ENCODE results near the gene CCDC40.
A peak's percentile ranks its signal among the peaks of the same experiment; 100 is the strongest.

Gene CCDC40

GRCh38 chr17:80053102-80053501 lies 16.7 kb downstream of the CCDC40 start:
- DNase-seq, result no peak

- DNase-seq, result no peak
Observed at GRCh38 chr17:80055597-80055996, 19.2 kb downstream of the CCDC40 start.

DNA sequence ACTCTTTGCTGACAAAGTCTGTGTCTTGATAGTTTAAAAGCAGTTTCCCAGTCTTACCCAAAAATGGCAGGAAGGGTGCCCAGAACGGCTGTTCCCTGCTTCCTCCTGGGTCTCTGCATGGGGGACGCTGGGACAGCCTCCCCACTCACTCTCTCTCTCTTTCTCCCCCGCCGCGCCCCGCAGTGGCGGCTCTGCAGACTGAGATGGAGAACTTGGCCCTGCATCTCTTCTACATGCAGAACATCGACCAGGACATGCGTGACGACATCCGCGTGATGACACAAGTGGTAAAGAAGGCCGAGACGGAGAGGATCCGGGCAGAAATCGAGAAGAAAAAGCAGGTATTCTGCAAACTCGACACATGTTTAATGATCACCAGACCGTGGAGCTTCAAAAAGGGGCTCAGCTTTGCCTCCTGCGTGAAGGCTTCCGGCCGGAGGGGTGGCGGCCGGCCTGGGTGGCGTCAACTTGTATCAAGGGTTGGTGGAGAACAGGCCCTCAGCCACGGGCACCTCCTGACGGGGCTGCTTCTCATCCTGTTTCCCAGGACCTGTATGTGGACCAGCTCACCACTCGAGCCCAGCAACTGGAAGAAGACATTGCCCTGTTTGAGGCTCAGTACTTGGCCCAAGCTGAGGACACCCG lies 22.0 kb downstream of the CCDC40 start:
- DNase-seq, result no peak

DNA sequence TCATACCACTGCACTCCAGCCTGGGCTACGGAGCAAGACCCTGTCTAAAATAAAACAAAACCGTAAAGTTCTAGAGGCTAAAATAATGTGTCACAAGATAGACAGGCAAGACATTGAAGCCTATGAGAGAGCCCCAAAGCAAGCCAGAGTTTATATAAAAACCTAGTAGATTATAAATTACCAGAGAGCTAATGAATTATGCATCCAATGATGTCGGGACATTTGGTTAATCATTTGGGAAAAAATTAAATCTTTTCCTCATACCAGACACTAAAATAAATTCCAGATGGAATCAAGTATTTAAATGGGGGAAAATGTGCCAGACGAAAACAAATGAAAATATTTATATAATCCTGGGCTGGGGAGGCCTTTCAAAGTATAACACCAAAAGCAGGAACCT lies 24.2 kb downstream of the CCDC40 start:
- no peak for DNase-seq

GRCh38 chr17:80061421-80061820 lies 25.0 kb downstream of the CCDC40 start:
- no peak for DNase-seq

- DNase-seq, result no peak
Observed at GRCh38 chr17:80063830-80064585, 27.6 kb downstream of the CCDC40 start.

DNA sequence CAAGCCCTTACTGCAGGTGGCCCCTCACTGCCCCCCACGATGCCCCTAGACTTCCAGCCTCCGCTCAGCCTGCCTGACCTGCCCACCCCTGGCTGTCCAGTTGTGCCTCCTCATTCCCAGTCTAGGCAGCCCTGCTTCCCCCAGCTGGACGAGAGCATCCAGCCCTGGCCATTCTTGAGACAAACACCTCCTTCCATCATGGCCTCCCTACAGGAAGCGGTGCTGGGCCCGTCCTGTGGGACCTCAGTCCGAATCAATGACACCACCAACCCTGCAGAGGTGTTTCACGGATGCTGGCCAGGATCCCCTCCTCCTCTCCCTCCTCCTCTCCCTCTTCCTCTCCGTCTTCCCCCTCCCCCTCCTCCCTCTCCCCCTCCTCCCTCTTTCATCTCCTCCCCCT lies 28.3 kb downstream of the CCDC40 start:
- DNase-seq, result no peak

DNA sequence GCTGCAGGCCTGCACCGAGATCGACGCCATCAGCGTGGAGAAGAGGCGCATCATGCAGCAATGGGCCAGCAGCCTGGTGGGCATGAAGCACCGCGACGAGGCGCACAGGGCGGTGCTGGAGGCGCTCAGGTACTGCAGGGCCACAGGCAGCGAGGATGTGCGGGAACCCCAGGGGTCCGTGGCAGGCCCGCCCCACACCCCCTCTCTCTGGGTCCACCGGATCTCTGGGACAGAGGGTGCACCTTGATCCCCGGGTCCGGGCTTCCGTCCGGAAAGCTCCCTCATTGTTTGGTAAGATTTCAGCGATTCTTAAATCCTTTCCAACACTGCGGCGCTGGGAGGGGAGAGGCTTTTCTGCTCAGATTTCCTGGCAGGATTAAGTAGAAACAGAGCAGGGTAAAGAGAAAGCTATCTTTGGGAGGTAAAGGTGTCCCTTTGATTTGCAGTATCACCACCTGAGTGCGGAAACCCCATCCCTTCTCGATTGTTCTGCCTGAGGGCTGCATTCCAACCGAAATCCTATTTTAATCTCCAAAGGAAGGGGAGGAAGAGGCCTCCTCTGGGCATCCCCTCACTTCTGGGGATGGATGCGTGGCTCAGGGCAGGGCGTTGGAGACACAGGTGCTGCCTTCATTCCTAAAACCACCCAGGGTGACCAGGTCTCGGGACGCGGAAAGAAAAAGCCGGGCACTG lies 29.2 kb downstream of the CCDC40 start:
- DNase-seq, result no peak

- DNase-seq, result no peak
Observed at GRCh38 chr17:80067393-80067986, 31.0 kb downstream of the CCDC40 start.

DNA sequence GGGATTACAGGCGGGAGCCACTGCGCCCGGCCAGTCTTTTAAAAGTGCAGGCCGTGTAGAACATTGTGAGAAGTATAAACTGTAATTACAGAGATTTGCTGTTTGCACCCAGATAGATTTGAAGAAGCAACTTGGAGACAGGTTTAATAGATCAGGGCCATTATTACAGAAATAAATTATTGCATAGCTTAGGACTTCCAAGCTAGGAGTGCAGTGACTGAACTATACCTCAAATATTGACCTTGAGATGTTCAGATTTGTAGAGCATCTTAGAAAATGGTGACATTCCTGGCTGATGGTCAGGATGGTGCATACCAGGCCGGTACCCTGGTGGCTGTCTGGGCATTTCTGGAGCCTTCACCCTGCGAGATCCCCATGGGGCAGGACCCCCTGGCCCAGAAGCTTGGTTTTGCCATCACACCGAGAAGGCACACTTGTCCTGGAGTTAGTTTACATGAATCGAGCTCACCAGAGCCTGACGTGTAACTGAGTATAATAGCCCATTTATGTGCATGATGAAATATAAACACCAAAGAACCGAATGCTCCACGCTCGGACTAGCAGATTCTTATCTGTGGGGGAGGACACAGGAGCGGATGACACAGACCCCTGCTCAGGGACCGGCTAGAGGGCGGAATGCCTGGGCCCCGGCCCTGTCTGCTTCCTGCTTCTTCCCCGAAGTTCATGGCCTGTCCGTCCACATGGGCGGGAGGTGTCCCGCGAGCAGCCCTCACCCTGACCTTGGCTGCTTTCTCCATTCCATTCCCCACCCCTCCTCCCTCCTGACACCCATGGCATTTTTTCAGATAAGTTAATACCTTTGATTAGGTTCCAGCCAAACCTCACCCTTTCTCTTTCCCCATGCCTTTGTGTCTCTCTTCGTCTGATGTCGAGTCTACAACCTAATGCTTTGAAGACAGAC lies 32.1 kb downstream of the CCDC40 start:
- no peak for DNase-seq

- DNase-seq, result no peak
Observed at GRCh38 chr17:80070375-80071115, 34.1 kb downstream of the CCDC40 start.

DNA sequence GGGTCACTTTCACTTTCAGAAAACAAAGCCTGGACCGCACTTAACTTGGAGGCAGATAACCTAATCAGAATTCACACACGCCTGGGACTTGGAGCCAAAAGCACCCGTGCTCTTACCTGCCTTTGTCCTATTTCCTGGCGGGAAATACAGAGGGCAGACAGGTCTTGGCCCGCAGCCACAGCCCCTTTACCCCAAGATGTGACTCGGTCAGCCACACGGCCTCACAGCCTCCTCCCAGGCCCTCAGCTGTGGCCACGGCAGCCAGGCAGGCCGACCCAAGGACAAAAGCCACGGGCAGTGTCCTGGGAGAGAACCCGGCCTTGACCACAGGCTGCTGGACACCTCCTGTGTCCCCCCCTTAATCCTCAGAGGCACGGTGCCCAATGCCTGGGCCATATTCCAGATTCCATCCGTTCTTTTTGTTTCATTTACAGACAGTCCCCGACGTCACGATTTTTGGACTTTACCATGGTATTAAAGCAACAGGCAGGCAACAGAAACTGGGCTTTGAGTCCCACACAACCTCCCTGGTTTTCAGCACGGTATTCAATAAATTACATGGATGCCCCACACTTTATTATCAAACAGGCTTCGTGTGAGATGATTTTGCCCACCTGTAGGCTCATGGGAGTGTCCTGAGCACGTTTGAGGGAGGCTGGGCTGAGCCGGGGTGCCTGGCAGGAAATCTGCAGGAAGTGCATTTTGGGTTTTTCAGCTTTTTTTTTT lies 34.8 kb downstream of the CCDC40 start:
- no peak for DNase-seq

DNA sequence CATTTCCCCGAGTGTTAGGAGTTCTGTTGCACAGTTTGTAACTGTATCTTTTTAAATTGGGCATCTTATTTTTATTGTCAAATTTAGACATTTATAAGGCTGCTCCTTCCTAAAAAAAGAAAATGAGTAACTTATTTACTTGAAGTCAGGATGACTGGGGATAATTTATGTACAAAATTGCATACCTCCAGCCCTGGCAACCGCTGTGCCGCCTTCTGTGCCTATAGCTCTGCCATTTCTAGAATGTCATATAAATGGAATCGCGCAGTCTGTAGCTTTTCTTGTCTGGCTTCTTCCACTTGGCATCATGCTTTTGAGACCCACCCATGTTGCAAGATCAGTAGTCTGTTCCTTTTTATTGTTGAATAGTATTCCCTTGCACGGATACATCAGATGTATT lies 36.0 kb downstream of the CCDC40 start:
- no peak for DNase-seq

DNA sequence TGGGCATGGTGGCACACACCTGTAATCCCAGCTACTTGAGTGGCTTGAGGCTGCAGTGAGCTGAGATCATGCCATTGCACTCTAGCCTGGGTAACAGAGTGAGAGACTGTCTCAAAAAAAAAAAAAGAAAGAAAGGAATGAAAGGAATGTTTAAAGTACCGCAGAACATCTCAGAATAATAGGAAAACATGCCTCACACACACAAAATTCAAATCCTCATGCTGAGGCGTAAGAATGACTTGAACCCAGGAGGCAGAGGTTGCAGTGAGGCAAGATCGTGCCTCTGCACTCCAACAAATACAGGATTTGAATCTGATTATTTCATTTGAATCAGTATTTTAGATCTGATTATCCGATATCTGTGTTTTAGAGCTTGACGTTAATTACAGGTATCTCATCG lies 43.6 kb downstream of the CCDC40 start:
- no peak for DNase-seq

DNA sequence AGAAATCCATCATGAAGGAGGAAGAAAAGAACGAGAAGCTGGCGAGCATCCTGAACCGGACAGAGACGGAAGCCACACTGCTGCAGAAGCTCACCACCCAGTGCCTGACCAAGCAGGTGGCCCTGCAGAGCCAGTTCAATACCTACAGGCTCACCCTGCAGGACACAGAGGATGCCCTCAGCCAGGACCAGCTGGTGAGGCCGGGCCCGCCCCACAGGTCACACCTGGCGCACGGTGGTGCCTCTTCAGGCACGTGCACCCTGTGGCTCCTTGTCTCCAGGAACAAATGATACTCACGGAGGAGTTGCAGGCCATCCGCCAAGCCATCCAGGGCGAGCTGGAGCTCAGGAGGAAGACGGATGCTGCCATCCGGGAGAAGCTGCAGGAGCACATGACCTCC lies 45.2 kb downstream of the CCDC40 start:
- DNase-seq, result no peak

GRCh38 chr17:80082403-80083135 lies 46.1 kb downstream of the CCDC40 start:
- peak; percentile 52 to 59 for DNase-seq

- no peak for DNase-seq
Observed at GRCh38 chr17:80083136-80083661, 46.8 kb downstream of the CCDC40 start.

GRCh38 chr17:80084773-80085172 lies 48.3 kb downstream of the CCDC40 start:
- no peak for DNase-seq

DNA sequence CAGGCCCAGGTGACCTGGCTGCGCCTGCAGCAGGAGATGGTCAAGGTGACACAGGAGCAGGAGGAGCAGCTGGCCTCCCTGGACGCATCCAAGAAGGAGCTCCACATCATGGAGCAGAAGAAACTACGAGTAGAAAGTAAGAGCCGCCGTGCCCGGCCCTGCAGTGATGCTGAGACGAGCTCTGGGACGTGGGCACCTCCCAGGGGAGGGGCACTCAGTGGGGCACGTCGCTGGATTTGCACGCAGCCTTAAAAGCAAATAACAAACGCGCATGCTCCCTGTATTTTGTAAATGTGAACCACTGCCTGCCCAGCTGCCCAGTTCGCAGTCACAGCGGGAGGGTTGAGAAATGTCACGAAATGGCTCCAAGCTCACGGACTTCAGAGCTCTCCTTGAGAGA lies 49.6 kb downstream of the CCDC40 start:
- DNase-seq, result no peak

GRCh38 chr17:80086616-80087015 lies 50.2 kb downstream of the CCDC40 start:
- DNase-seq, result no peak

All from stimulated activated CD4-positive, alpha-beta T cell treated with anti-CD3 and anti-CD28 coated beads, Interleukin-4, amount 100 ng/mL, for 4 hours (primary cell).